GM19351 (cell line): Measurements from ENCODE around the gene LAMB3.

Experiments
- ATAC-seq: cut with Tn5 transposase; IDR thresholded peaks from one replicate; pipeline ENCODE4 v1.9.1; 2021; ENCODE audit warnings: mild to moderate bottlenecking, moderate library complexity; ENCODE audit not compliant: unreplicated experiment

Gene LAMB3

GRCh38 chr1:209634005-209634737, 18.1 kb downstream of the LAMB3 start:
- no peak for ATAC-seq

- peak; percentile 77 for ATAC-seq
Measured at GRCh38 chr1:209633335-209633997, 18.8 kb downstream of the LAMB3 start.

- no peak for ATAC-seq
Measured at GRCh38 chr1:209630383-209631225, 21.6 kb downstream of the LAMB3 start.

GRCh38 chr1:209629621-209630382, 22.4 kb downstream of the LAMB3 start:
- ATAC-seq: no peak

- ATAC-seq: no peak
Measured at GRCh38 chr1:209628618-209629299, 23.5 kb downstream of the LAMB3 start.

- peak; percentile 86 for ATAC-seq
Measured at GRCh38 chr1:209627732-209628196, 24.5 kb downstream of the LAMB3 start.

- peak; percentile 20 for ATAC-seq
Measured at GRCh38 chr1:209627027-209627731, 25.0 kb downstream of the LAMB3 start.

- no peak for ATAC-seq
Measured at GRCh38 chr1:209626346-209627026, 25.7 kb downstream of the LAMB3 start.

GRCh38 chr1:209625791-209626285, 26.4 kb downstream of the LAMB3 start:
- ATAC-seq: no peak

GRCh38 chr1:209624558-209625549, 27.4 kb downstream of the LAMB3 start:
- no peak for ATAC-seq

- ATAC-seq: no peak
Measured at GRCh38 chr1:209622841-209623829, 29.1 kb downstream of the LAMB3 start.

- no peak for ATAC-seq
Measured at GRCh38 chr1:209621741-209622655, 30.2 kb downstream of the LAMB3 start.

GRCh38 chr1:209621286-209621685, 30.9 kb downstream of the LAMB3 start:
- ATAC-seq: no peak

GRCh38 chr1:209620487-209620884, 31.7 kb downstream of the LAMB3 start:
- no peak for ATAC-seq
